GM21515 (cell line): ENCODE measurements around the gene ZNF488.
"Not testable (repeated sequence)": the region's sequence is repeated elsewhere in the genome, so short reads cannot be mapped to it uniquely, and the experiment has no call there.

ENCODE experiments used
- ATAC-seq: cut with Tn5 transposase; IDR thresholded peaks from one replicate; pipeline ENCODE4 v1.9.1; 2021; ENCODE audit not compliant: unreplicated experiment

Gene ZNF488

GRCh38 chr10:47384148-47384921 is at the start of gene ZNF488:
ZNF488 (minus strand) TSS chr10:47384293; CDS start chr10:47368829, 15,464 bp downstream.
- peak; percentile 91 for ATAC-seq

GRCh38 chr10:47425813-47426419 is 41.8 kb upstream of the ZNF488 start:
- ATAC-seq: no peak

GRCh38 chr10:47424231-47424630 is 40.1 kb upstream of the ZNF488 start:
- no peak for ATAC-seq

- no peak for ATAC-seq
These were observed 39.4 kb upstream of the ZNF488 start for GRCh38 chr10:47423476-47423875.

- no peak for ATAC-seq
These were observed 37.2 kb upstream of the ZNF488 start for GRCh38 chr10:47421057-47421952.

- ATAC-seq: no peak
These were observed 36.4 kb upstream of the ZNF488 start for GRCh38 chr10:47420305-47421056.

- no peak for ATAC-seq
These were observed 35.3 kb upstream of the ZNF488 start for GRCh38 chr10:47419421-47419820.

- ATAC-seq: no peak
These were observed 34.9 kb upstream of the ZNF488 start for GRCh38 chr10:47418966-47419365.

GRCh38 chr10:47418321-47418720 is 34.2 kb upstream of the ZNF488 start:
- no peak for ATAC-seq

GRCh38 chr10:47416305-47417218 is 32.5 kb upstream of the ZNF488 start:
- not testable (repeated sequence) for ATAC-seq

GRCh38 chr10:47415520-47416304 is 31.6 kb upstream of the ZNF488 start:
- no peak for ATAC-seq

GRCh38 chr10:47414752-47415519 is 30.8 kb upstream of the ZNF488 start:
- ATAC-seq: no peak

- ATAC-seq: no peak
These were observed 30.1 kb upstream of the ZNF488 start for GRCh38 chr10:47414227-47414592.

- ATAC-seq: no peak
These were observed 29.6 kb upstream of the ZNF488 start for GRCh38 chr10:47413531-47414226.

GRCh38 chr10:47412869-47413268 is 28.8 kb upstream of the ZNF488 start:
- no peak for ATAC-seq

- ATAC-seq: no peak
These were observed 28.2 kb upstream of the ZNF488 start for GRCh38 chr10:47412177-47412730.

GRCh38 chr10:47410862-47411261 is 26.8 kb upstream of the ZNF488 start:
- no peak for ATAC-seq
